ENCODE measurements around the gene PRSS8.
"Not testable (repeated sequence)": the region's sequence is repeated elsewhere in the genome, so short reads cannot be mapped to it uniquely, and the experiment has no call there.

PRSS8 gene

GRCh38 chr16:31167315-31167714, 31.8 kb upstream of the PRSS8 start:
- Histone ChIP-seq H3K4me1 (ENCODE audit: insufficient read depth, low read length) (0 out of 2 replicates have a peak, but pooled peaks cover 4% of the 10 kb centered on the region), H3K4me3 (ENCODE audit: low read length) (no peak overlapping the region), H3K9me3 (ENCODE audit: insufficient read depth, low read depth, low read length) (no peaks in the 10 kb centered on the region), H3K27ac (ENCODE audit: low read length) (no peak overlapping the region), H3K36me3 (ENCODE audit: insufficient read depth, low read depth, low read length) (no peaks in the 10 kb centered on the region), H3K27me3 (ENCODE audit: insufficient read depth, low read length) (no peaks in the 10 kb centered on the region), H3K9ac (ENCODE audit: low read depth, low read length) (no peak overlapping the region)

- Histone ChIP-seq H3K27ac (ENCODE audit: low read length) (no peak overlapping the region), H3K4me3 (ENCODE audit: low read length) (no peak overlapping the region), H3K27me3 (ENCODE audit: insufficient read depth, low read length) (no peaks in the 10 kb centered on the region), H3K36me3 (ENCODE audit: insufficient read depth, low read depth, low read length) (no peaks in the 10 kb centered on the region), H3K9me3 (ENCODE audit: insufficient read depth, low read depth, low read length) (no peaks in the 10 kb centered on the region), H3K9ac (ENCODE audit: low read depth, low read length) (no peak overlapping the region), H3K4me1 (ENCODE audit: insufficient read depth, low read length) (no peaks in the 10 kb centered on the region)
These were observed 21.6 kb upstream of the PRSS8 start for GRCh38 chr16:31157136-31157535.

GRCh38 chr16:31150976-31151375, 15.4 kb upstream of the PRSS8 start:
- peaks cover 30% of the 10 kb centered on the region for H3K27me3 ChIP-seq (ENCODE audit: insufficient read depth, low read length)
- H3K9ac ChIP-seq (ENCODE audit: low read depth, low read length); H3K4me3 ChIP-seq (ENCODE audit: low read length); H3K4me1 ChIP-seq (ENCODE audit: insufficient read depth, low read length); H3K9me3 ChIP-seq (ENCODE audit: insufficient read depth, low read depth, low read length); H3K36me3 ChIP-seq (ENCODE audit: insufficient read depth, low read depth, low read length); H3K27ac ChIP-seq (ENCODE audit: low read length): not testable (repeated sequence)

DNA sequence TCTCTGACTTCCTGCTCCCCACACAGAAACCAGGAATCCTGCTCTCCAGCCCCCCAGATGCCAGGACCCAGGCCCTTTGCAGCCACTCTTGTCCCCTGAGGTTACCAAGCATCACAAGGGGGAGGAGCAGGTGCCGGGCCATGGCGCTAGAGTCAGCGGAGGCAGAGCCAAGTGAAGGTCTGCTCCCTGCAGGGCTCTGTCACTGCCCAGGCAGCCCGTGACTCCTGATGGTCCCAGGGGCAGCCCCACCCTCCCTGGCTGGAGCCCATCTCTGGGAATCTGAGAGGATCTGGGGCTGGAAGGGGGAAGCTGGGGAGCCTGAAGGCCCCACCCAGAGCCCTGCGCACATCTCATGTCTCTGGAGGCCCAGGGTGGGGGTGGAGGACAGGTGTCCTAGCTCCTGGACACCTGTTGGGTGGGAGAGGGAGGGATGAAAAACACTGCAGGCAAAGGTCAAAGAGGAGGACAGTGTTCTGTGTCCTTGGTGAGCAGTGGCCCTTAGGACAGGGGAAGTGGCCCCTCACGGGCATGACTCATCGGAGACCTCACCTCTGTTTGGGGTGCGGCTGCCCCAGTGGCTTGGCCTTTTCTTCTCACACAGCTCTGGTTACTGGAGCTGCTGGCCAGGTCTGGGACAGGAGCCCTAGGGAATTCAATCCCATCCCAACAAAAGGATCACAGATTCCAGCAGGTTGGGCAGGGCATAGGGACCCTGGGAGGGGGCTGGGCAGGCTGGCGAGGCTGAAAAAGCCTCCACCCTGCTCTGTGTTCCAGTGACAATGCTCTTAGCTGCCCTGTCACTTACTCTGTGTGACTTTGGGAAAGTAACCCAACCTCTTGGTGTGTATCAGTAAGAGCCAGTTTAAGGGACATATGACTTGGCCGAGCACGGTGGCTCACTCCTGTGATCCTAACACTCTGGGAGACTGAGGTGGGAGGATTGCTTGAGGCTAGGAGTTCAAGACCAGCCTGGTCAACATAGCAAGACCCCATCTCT, 14.7 kb upstream of the PRSS8 start, which contains the start of gene PRSS36:
TSS of gene PRSS36 (minus strand) at position 173 of the 997 bp plus-strand sequence. CDS start at position 142, 31 bp downstream.
- Histone ChIP-seq H3K27me3 (ENCODE audit: insufficient read depth, low read length) (peaks cover 36% of the 10 kb centered on the region), H3K9ac (ENCODE audit: low read depth, low read length) (no peak within 1 kb of the TSS), H3K9me3 (ENCODE audit: insufficient read depth, low read depth, low read length) (no peaks in the 10 kb centered on the region), H3K27ac (ENCODE audit: low read length) (no peak within 1 kb of the TSS), H3K4me1 (ENCODE audit: insufficient read depth, low read length) (no peaks in the 10 kb centered on the region), H3K36me3 (ENCODE audit: insufficient read depth, low read depth, low read length) (no peaks in the 10 kb centered on the region), H3K4me3 (ENCODE audit: low read length) (no peak within 1 kb of the TSS)

GRCh38 chr16:31149332-31149731, 13.8 kb upstream of the PRSS8 start:
- Histone ChIP-seq H3K9ac (ENCODE audit: low read depth, low read length) (no peak overlapping the region), H3K9me3 (ENCODE audit: insufficient read depth, low read depth, low read length) (no peaks in the 10 kb centered on the region), H3K4me1 (ENCODE audit: insufficient read depth, low read length) (no peaks in the 10 kb centered on the region), H3K27ac (ENCODE audit: low read length) (no peak overlapping the region), H3K27me3 (ENCODE audit: insufficient read depth, low read length) (peaks cover 36% of the 10 kb centered on the region), H3K4me3 (ENCODE audit: low read length) (no peak overlapping the region), H3K36me3 (ENCODE audit: insufficient read depth, low read depth, low read length) (no peaks in the 10 kb centered on the region)

DNA sequence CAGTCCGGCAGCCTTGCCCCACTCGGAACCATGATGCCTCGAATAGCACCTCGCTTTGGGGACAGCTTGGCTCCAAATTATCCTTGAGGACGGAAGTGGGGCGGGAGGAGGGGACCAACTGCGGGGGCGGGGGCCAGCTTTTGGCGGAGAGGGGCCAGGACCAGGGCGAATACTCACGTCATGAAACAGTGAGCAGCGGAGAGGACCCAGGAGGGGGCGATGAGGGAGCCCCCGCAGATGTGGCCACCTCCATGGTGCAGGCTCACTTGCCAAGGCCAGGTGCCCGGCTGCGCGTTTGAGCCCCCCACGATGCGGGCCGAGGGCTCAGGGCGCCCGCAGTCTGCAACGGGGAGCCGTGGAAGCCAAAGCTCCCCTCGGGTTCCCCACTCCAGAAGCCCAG, 13.4 kb upstream of the PRSS8 start:
- H3K9ac ChIP-seq (ENCODE audit: low read depth, low read length): no peak overlapping the region
- H3K9me3 ChIP-seq (ENCODE audit: insufficient read depth, low read depth, low read length): no peaks in the 10 kb centered on the region
- peaks cover 38% of the 10 kb centered on the region for H3K27me3 ChIP-seq (ENCODE audit: insufficient read depth, low read length)
- H3K27ac ChIP-seq (ENCODE audit: low read length): no peak overlapping the region
- no peaks in the 10 kb centered on the region for H3K36me3 ChIP-seq (ENCODE audit: insufficient read depth, low read depth, low read length)
- H3K4me3 ChIP-seq (ENCODE audit: low read length): no peak overlapping the region; the same call in 1 of the 2 replicates
- no peaks in the 10 kb centered on the region for H3K4me1 ChIP-seq (ENCODE audit: insufficient read depth, low read length)

GRCh38 chr16:31148281-31148728, 12.8 kb upstream of the PRSS8 start:
- Histone ChIP-seq H3K27ac (ENCODE audit: low read length) (no peak overlapping the region), H3K27me3 (ENCODE audit: insufficient read depth, low read length) (peaks cover 44% of the 10 kb centered on the region), H3K4me1 (ENCODE audit: insufficient read depth, low read length) (no peaks in the 10 kb centered on the region), H3K9me3 (ENCODE audit: insufficient read depth, low read depth, low read length) (no peaks in the 10 kb centered on the region), H3K9ac (ENCODE audit: low read depth, low read length) (peak overlapping the region; percentile 13; the same call in 1 of the 2 replicates), H3K4me3 (ENCODE audit: low read length) (peak overlapping the region; percentile 59; the same call in 1 of the 2 replicates), H3K36me3 (ENCODE audit: insufficient read depth, low read depth, low read length) (no peaks in the 10 kb centered on the region)

GRCh38 chr16:31147574-31147973, 12.0 kb upstream of the PRSS8 start:
- Histone ChIP-seq H3K4me3 (ENCODE audit: low read length) (peak overlapping the region; percentile 59; the same call in 1 of the 2 replicates), H3K27ac (ENCODE audit: low read length) (no peak overlapping the region)

DNA sequence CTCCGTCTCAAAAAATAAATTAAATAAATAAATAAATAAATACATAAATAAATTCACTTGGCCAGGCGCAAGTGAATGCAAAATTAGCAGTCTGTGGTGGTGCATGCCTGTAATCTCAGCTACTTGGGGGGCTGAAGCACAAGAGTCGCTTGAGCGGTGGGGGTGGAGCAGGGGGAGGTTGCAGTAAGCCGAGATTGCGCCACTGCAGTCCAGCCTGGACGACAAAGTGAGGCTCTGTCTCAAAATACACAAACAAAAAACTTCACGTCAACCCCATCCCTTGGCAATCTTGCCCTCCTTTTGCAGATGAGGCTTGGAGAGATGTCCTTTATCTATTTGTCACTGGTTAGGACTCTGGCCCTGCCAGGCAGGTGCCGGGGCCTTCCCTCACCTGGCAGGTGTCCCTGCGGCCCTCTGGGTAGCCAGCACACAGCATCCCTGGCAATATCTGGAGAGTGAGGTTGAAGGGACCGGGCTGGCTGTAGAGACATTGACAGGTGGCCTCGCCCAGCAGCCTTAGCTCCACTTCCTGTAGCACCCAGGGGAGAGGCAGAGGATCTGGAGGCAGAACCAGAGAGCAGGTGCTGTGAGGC, 10.0 kb upstream of the PRSS8 start:
- peaks cover 6% of the 10 kb centered on the region; the same call in 1 of the 2 replicates for H3K4me1 ChIP-seq (ENCODE audit: insufficient read depth, low read length)
- no peak overlapping the region for H3K27ac ChIP-seq (ENCODE audit: low read length)
- no peak overlapping the region for H3K4me3 ChIP-seq (ENCODE audit: low read length)
- no peak overlapping the region for H3K9ac ChIP-seq (ENCODE audit: low read depth, low read length)
- H3K27me3 ChIP-seq (ENCODE audit: insufficient read depth, low read length): peaks cover 52% of the 10 kb centered on the region
- H3K9me3 ChIP-seq (ENCODE audit: insufficient read depth, low read depth, low read length): no peaks in the 10 kb centered on the region
- H3K36me3 ChIP-seq (ENCODE audit: insufficient read depth, low read depth, low read length): no peaks in the 10 kb centered on the region

More at GRCh38 chr16:31147574-31147973, 12.0 kb upstream of the PRSS8 start:
- H3K9ac ChIP-seq (ENCODE audit: low read depth, low read length): no peak overlapping the region
- no peaks in the 10 kb centered on the region for H3K9me3 ChIP-seq (ENCODE audit: insufficient read depth, low read depth, low read length)
- H3K36me3 ChIP-seq (ENCODE audit: insufficient read depth, low read depth, low read length): no peaks in the 10 kb centered on the region
- H3K27me3 ChIP-seq (ENCODE audit: insufficient read depth, low read length): peaks cover 52% of the 10 kb centered on the region
- no peaks in the 10 kb centered on the region for H3K4me1 ChIP-seq (ENCODE audit: insufficient read depth, low read length)

GRCh38 chr16:31144418-31144817, 8.9 kb upstream of the PRSS8 start:
- peaks cover 52% of the 10 kb centered on the region for H3K27me3 ChIP-seq (ENCODE audit: insufficient read depth, low read length)
- H3K4me3 ChIP-seq (ENCODE audit: low read length); H3K4me1 ChIP-seq (ENCODE audit: insufficient read depth, low read length); H3K9me3 ChIP-seq (ENCODE audit: insufficient read depth, low read depth, low read length); H3K27ac ChIP-seq (ENCODE audit: low read length); H3K36me3 ChIP-seq (ENCODE audit: insufficient read depth, low read depth, low read length); H3K9ac ChIP-seq (ENCODE audit: low read depth, low read length): not testable (repeated sequence)

- H3K4me1 ChIP-seq (ENCODE audit: insufficient read depth, low read length): peaks cover 11% of the 10 kb centered on the region; the same call in 1 of the 2 replicates
These were observed 8.2 kb upstream of the PRSS8 start for GRCh38 chr16:31143694-31144148.

More at GRCh38 chr16:31143694-31144148, 8.2 kb upstream of the PRSS8 start:
- no peaks in the 10 kb centered on the region for H3K9me3 ChIP-seq (ENCODE audit: insufficient read depth, low read depth, low read length)
- H3K36me3 ChIP-seq (ENCODE audit: insufficient read depth, low read depth, low read length): no peaks in the 10 kb centered on the region
- peaks cover 49% of the 10 kb centered on the region for H3K27me3 ChIP-seq (ENCODE audit: insufficient read depth, low read length)
- H3K9ac ChIP-seq (ENCODE audit: low read depth, low read length): no peak overlapping the region
- H3K4me3 ChIP-seq (ENCODE audit: low read length): no peak overlapping the region
- no peak overlapping the region for H3K27ac ChIP-seq (ENCODE audit: low read length)
